Subcutaneous adipose tissue (tissue), 4 donors: Measurements from ENCODE around the gene CDH15. TPM values are rescaled to one million over a fixed set of nuclear protein-coding genes. Genes with fewer than 3 reads are reported as not detected.

ENCODE experiments used
- CTCF ChIP-seq: fragments of 450-650 bp; IDR thresholded peaks from one replicate; pipeline ENCODE4 v1.5.1; 2016; ENCODE audit warnings: low read depth, mild to moderate bottlenecking, control low read depth, antibody characterized with exemption, moderate library complexity
- total RNA-seq, 4 donors: library from RNA; depleted of rRNA; stranded (reverse); fragments of >200 nt; gene quantifications; one replicate each; pipeline ENCODE4 v1.1.0, GENCODE V29; 2016

CDH15 gene
- total RNA-seq, 4 donors from 2014 or later: not detected

- no peak for TF ChIP-seq CTCF
Measured at GRCh38 chr16:89176717-89177116, 5.2 kb downstream of the CDH15 start.

GRCh38 chr16:89177501-89177900, 6.0 kb downstream of the CDH15 start:
- no peak for TF ChIP-seq CTCF

GRCh38 chr16:89178453-89179147, 7.1 kb downstream of the CDH15 start:
- TF ChIP-seq CTCF: no peak

- TF ChIP-seq CTCF: no peak
Measured at GRCh38 chr16:89179148-89179484, 7.6 kb downstream of the CDH15 start.

GRCh38 chr16:89179656-89180315, 8.2 kb downstream of the CDH15 start:
- TF ChIP-seq CTCF: no peak

GRCh38 chr16:89183463-89183862, 11.9 kb downstream of the CDH15 start:
- TF ChIP-seq CTCF: no peak

GRCh38 chr16:89183975-89184676, 12.6 kb downstream of the CDH15 start:
- TF ChIP-seq CTCF: no peak
